ENCODE data around the gene STOX2. TPM values are rescaled to one million over a fixed set of nuclear protein-coding genes. Genes with fewer than 3 reads are reported as not detected.
"Not testable (repeated sequence)": the region's sequence is repeated elsewhere in the genome, so short reads cannot be mapped to it uniquely, and the experiment has no call there.

Gene STOX2
- total RNA-seq, 1 donor from 2014 or later, result 4.4 TPM

DNA sequence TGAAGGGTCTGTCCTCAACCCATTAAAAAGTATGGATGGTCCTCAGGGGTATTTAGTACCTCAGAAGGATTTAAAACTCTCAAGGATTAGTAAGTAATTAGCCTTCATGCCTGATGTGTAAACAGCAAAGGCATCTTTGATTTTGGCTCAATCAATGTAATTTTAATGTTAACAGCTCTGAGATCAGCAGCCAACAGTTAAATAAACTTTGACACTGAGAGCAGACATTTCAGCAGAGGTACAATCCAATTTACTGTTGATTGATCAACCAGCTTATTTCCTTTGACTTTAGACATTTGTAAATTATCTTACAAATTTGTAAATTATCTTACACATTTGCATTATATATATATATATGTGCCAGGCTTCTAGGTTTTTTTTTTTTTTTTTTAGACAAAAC lies 36.9 kb downstream of the STOX2 start:
- Histone ChIP-seq H3K4me3 (ENCODE audit: low read depth, low read length) (no peak overlapping the region), H3K36me3 (ENCODE audit: control insufficient read depth, insufficient read depth, low read length) (no peaks in the 10 kb centered on the region), H3K27me3 (ENCODE audit: control insufficient read depth, insufficient read depth, low read length) (no peaks in the 10 kb centered on the region)
- no peak for TF ChIP-seq CTCF (IDR thresholded peaks at IDR 0.05; ENCODE audit: insufficient read depth, low read length, poor library complexity, severe bottlenecking)
- DNase-seq (ENCODE audit: low read depth), result no peak

GRCh38 chr4:183945741-183946140 lies 40.6 kb downstream of the STOX2 start:
- DNase-seq (ENCODE audit: low read depth), result no peak
- no peak overlapping the region for H3K4me3 ChIP-seq (ENCODE audit: low read depth, low read length)
- TF ChIP-seq CTCF (IDR thresholded peaks at IDR 0.05; ENCODE audit: insufficient read depth, low read length, poor library complexity, severe bottlenecking), result no peak
- H3K36me3 ChIP-seq (ENCODE audit: control insufficient read depth, insufficient read depth, low read length), result no peaks in the 10 kb centered on the region
- H3K27me3 ChIP-seq (ENCODE audit: control insufficient read depth, insufficient read depth, low read length), result no peaks in the 10 kb centered on the region

DNA sequence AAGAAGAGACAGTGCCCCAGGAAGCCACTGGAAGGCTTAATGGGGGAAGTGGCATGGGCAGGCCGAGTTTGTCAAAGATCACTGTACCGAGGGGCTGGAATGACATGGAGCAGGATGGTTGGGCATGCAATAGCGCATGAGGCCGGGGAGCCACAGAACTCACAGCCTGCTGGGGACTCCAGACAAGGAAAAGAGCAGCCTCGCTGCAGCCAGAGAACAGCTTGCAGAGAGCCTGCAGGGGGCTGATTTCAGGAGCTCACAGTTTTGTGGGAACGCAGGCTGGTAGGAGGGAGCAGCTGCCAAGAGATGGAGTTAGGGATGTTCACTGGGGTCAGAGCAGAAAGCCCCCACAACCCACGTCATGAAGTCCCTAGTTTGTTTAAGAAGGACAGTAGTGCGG lies 45.4 kb downstream of the STOX2 start:
- Histone ChIP-seq H3K36me3 (ENCODE audit: control insufficient read depth, insufficient read depth, low read length) (no peaks in the 10 kb centered on the region), H3K27me3 (ENCODE audit: control insufficient read depth, insufficient read depth, low read length) (no peaks in the 10 kb centered on the region), H3K4me3 (ENCODE audit: low read depth, low read length) (no peak overlapping the region)
- no peak for TF ChIP-seq CTCF (IDR thresholded peaks at IDR 0.05; ENCODE audit: insufficient read depth, low read length, poor library complexity, severe bottlenecking)
- DNase-seq (ENCODE audit: low read depth), result no peak

DNA sequence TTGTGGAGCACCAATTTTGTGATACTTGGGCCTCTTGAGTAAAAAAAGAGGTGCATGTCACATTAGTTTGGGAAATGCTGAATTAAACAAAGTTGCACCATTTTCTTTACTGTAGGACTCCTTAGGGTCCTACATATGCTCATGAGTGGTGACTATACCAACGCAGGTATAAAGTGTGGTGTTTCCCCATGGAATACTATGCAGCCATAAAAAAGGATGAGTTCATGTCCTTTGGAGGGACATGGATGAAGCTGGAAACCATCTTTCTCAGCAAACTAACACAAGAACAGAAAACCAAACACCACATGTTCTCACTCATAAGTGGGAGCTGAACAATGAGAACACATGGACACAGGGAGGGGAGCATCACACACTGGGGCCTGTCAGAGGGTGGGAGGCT lies 47.5 kb downstream of the STOX2 start:
- H3K27me3 ChIP-seq (ENCODE audit: control insufficient read depth, insufficient read depth, low read length); H3K36me3 ChIP-seq (ENCODE audit: control insufficient read depth, insufficient read depth, low read length); H3K4me3 ChIP-seq (ENCODE audit: low read depth, low read length); DNase-seq (ENCODE audit: low read depth): not testable (repeated sequence)

DNA sequence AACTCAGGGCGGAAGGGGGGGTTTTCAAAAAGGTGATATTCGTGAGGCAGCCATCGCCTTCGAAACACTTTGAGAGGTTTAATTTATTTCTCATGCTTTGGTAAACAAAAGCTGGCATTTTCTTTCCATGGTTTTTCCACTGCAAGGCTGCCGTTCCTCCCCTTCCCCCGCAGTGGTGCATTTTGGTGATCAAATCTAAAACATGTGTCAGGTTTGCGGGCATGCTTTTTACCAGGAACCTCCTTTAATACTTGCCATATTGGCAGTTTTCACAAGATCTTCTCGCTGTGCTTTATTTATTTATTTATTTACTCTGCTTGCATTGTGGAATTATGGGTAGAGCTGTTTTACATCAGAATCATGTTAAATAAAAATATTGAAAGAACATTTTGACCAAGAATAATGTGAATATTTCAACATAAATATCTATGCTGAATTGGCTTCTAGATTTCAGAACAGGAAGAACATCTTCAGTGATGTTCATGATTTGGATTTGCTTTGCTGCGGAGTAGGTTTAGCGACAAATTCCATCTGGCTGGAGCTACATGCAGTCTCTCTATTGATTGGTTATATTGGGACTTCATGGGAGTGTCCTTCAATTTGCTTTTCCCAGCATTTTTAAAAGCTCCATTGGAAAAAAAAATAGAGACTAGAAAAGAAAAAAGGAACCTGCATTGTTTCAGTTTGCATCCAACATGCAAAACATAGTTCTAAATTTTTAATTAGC lies 54.4 kb downstream of the STOX2 start:
- Histone ChIP-seq H3K4me3 (ENCODE audit: low read depth, low read length) (no peak overlapping the region), H3K36me3 (ENCODE audit: control insufficient read depth, insufficient read depth, low read length) (no peaks in the 10 kb centered on the region), H3K27me3 (ENCODE audit: control insufficient read depth, insufficient read depth, low read length) (no peaks in the 10 kb centered on the region)
- no peak for DNase-seq (ENCODE audit: low read depth)
- TF ChIP-seq CTCF (IDR thresholded peaks at IDR 0.05; ENCODE audit: insufficient read depth, low read length, poor library complexity, severe bottlenecking), result no peak

- H3K4me3 ChIP-seq (ENCODE audit: low read depth, low read length), result no peak overlapping the region
- DNase-seq (ENCODE audit: low read depth), result peak; percentile 34
- no peaks in the 10 kb centered on the region for H3K27me3 ChIP-seq (ENCODE audit: control insufficient read depth, insufficient read depth, low read length)
- no peak for TF ChIP-seq CTCF (IDR thresholded peaks at IDR 0.05; ENCODE audit: insufficient read depth, low read length, poor library complexity, severe bottlenecking)
- no peaks in the 10 kb centered on the region for H3K36me3 ChIP-seq (ENCODE audit: control insufficient read depth, insufficient read depth, low read length)
Observed at GRCh38 chr4:183960046-183960420, 54.9 kb downstream of the STOX2 start.
